Midbrain (tissue), 1 donor: ENCODE data around the gene GSTT2.

Experiments used
- DNase-seq: peaks from one replicate; lab custom pipeline; 2025; lab: John Stamatoyannopoulos, UW

GSTT2 gene

GRCh38 chr22:24008381-24009226 is 28.7 kb downstream of the GSTT2 start:
- DNase-seq = no peak

GRCh38 chr22:24009227-24010017 is 29.5 kb downstream of the GSTT2 start:
- no peak for DNase-seq

GRCh38 chr22:24010018-24010391 is 30.1 kb downstream of the GSTT2 start:
- DNase-seq = no peak

GRCh38 chr22:24011735-24012068 is 31.8 kb downstream of the GSTT2 start:
- DNase-seq = no peak

GRCh38 chr22:24016156-24016555 is 36.2 kb downstream of the GSTT2 start:
- DNase-seq = no peak

GRCh38 chr22:24021304-24021703 is 41.4 kb downstream of the GSTT2 start:
- DNase-seq = no peak

GRCh38 chr22:24023204-24023789 is 43.4 kb downstream of the GSTT2 start:
- DNase-seq = no peak

- no peak for DNase-seq
Measured at GRCh38 chr22:24024354-24024753, 44.4 kb downstream of the GSTT2 start.

- DNase-seq = no peak
Measured at GRCh38 chr22:24025475-24025874, 45.5 kb downstream of the GSTT2 start.

- DNase-seq = no peak
Measured at GRCh38 chr22:24026056-24026455, 46.1 kb downstream of the GSTT2 start.

- DNase-seq = no peak
Measured at GRCh38 chr22:24026733-24027132, 46.8 kb downstream of the GSTT2 start.

GRCh38 chr22:24027389-24027975 is 47.5 kb downstream of the GSTT2 start:
- no peak for DNase-seq

GRCh38 chr22:24027991-24028390 is 48.1 kb downstream of the GSTT2 start:
- DNase-seq = no peak

- DNase-seq = no peak
Measured at GRCh38 chr22:24028533-24028932, 48.6 kb downstream of the GSTT2 start.

- DNase-seq = no peak
Measured at GRCh38 chr22:24029304-24029703, 49.4 kb downstream of the GSTT2 start.

- DNase-seq = no peak
Measured at GRCh38 chr22:24030186-24030702, 50.3 kb downstream of the GSTT2 start.
